H1 (cell line): ENCODE data around the gene GLO1. TPM values are rescaled to one million over a fixed set of nuclear protein-coding genes. Genes with fewer than 3 reads are reported as not detected.

Experiments
- CTCF ChIA-PET: fragments of 300-600 bp; sonication (Branson Sonifier 250); formaldehyde crosslinking; loops from one replicate; lab custom pipeline; 2021; ENCODE audit not compliant: partially characterized antibody; lab: Charles Lee
- POLR2A ChIA-PET: fragments of 300-600 bp; sonication (Branson Sonifier 250); formaldehyde crosslinking; loops from one replicate; lab custom pipeline; 2021; ENCODE audit warnings: inconsistent platforms; ENCODE audit not compliant: partially characterized antibody; lab: Charles Lee
- DNase-seq, 2 experiments: peaks; one replicate each; pipeline versions ENCODE4 v3.0.0 to v3.0.0-alpha.2; 2010 to 2022; ENCODE audit warnings: low spot score in 2 of 2, low read depth in 1 of 2, mixed read lengths in 1 of 2
- FAIRE-seq: peaks from 2 replicates; lab custom pipeline; 2011; peaks lifted over from hg19 to GRCh38; lab: Jason Lieb, UNC
- H2AFZ ChIP-seq: 2 replicates; pipeline ENCODE4 v1.8.1; 2012; ENCODE audit warnings: low read length, inconsistent platforms
- H2AK5ac ChIP-seq: 2 replicates; pipeline ENCODE4 v1.6.1; 2013; ENCODE audit warnings: low read depth, low read length
- H2BK120ac ChIP-seq: replicated peaks from 2 replicates; pipeline ENCODE3; 2013; ENCODE audit warnings: low read depth, low read length, inconsistent platforms
- H2BK12ac ChIP-seq: 2 replicates; pipeline ENCODE4 v1.6.1; 2013; ENCODE audit warnings: low read depth, low read length
- H2BK15ac ChIP-seq: 2 replicates; pipeline ENCODE4 v1.6.1; 2013; ENCODE audit warnings: low read length
- H2BK20ac ChIP-seq: 2 replicates; pipeline ENCODE4 v1.6.1; 2013; ENCODE audit warnings: low read length
- H2BK5ac ChIP-seq: 2 replicates; pipeline ENCODE4 v1.6.1; 2013; ENCODE audit warnings: low read depth, low read length
- H3K14ac ChIP-seq: 2 replicates; pipeline ENCODE4 v1.6.1; 2013; ENCODE audit warnings: inconsistent platforms; ENCODE audit not compliant: insufficient read length
- H3K18ac ChIP-seq: 2 replicates; pipeline ENCODE4 v1.6.1; 2013; ENCODE audit warnings: low read length; ENCODE audit errors: extremely low read depth
- H3K23ac ChIP-seq: 2 replicates; pipeline ENCODE4 v1.6.1; 2013; ENCODE audit warnings: inconsistent platforms; ENCODE audit not compliant: insufficient read length
- H3K23me2 ChIP-seq: 2 replicates; pipeline ENCODE4 v1.6.1; 2013; ENCODE audit warnings: low read depth, low read length
- H3K27ac ChIP-seq: 2 replicates; pipeline ENCODE4 v1.6.1; 2011; ENCODE audit warnings: low read depth, low read length, inconsistent platforms
- H3K27me3 ChIP-seq, 4 experiments: replicated peaks in 1 of 4; 1 replicate in 1 of 4; 2 replicates in 3 of 4; pipeline versions ENCODE4 v1.6.1 to v1.8.1; 2011 to 2013; ENCODE audit warnings: low read length in 3 of 4, mild to moderate bottlenecking in 3 of 4, inconsistent platforms in 2 of 4, mixed read lengths in 2 of 4, moderate library complexity in 1 of 4; ENCODE audit not compliant: control insufficient read depth in 3 of 4, insufficient read depth in 3 of 4; ENCODE audit errors: extremely low read depth in 1 of 4
- H3K36me3 ChIP-seq, 4 experiments: 2 replicates each; pipeline versions ENCODE4 v1.6.1 to v1.8.1; 2011 to 2013; ENCODE audit warnings: mild to moderate bottlenecking in 4 of 4, low read length in 3 of 4, moderate library complexity in 2 of 4, control low read depth in 1 of 4, inconsistent platforms in 1 of 4; ENCODE audit not compliant: insufficient read depth in 4 of 4, control insufficient read depth in 2 of 4
- H3K4ac ChIP-seq: replicated peaks from 2 replicates; pipeline ENCODE3; 2013; ENCODE audit warnings: low read length, low read depth, mixed read lengths, inconsistent platforms; ENCODE audit not compliant: insufficient read length
- H3K4me1 ChIP-seq, 4 experiments: replicated peaks in 1 of 4; 1 replicate in 1 of 4; 2 replicates in 3 of 4; pipeline versions ENCODE4 v1.6.1 to v1.8.1; 2011 to 2013; ENCODE audit warnings: low read length in 3 of 4, inconsistent platforms in 2 of 4, mixed read lengths in 1 of 4; ENCODE audit not compliant: insufficient read depth in 4 of 4, control insufficient read depth in 3 of 4
- H3K4me2 ChIP-seq, 2 experiments: 2 replicates each; pipeline versions ENCODE4 v1.6.1 to v1.8.1; 2011 to 2013; ENCODE audit warnings: low read depth in 2 of 2, low read length in 2 of 2, control low read depth in 1 of 2, inconsistent platforms in 1 of 2, mild to moderate bottlenecking in 1 of 2; ENCODE audit not compliant: insufficient read depth in 1 of 2
- H3K4me3 ChIP-seq, 4 experiments: fragments of 200-600, 300-600 bp in 1 of 4; sonication (generic), shearing (Covaris generic), sonication (Bioruptor Twin) in 1 of 4; 2 replicates each; pipeline versions ENCODE4 v1.5.1 to v1.8.1; 2011 to 2016; ENCODE audit warnings: low read length in 4 of 4, low read depth in 3 of 4, control low read depth in 2 of 4, inconsistent platforms in 2 of 4, mild to moderate bottlenecking in 2 of 4, mixed read lengths in 1 of 4, moderate library complexity in 1 of 4; ENCODE audit not compliant: insufficient read depth in 2 of 4; ENCODE audit errors: extremely low read depth in 1 of 4
- H3K56ac ChIP-seq: replicated peaks from 2 replicates; pipeline ENCODE3; 2013; ENCODE audit warnings: low read depth, mild to moderate bottlenecking, mixed read lengths, low read length, inconsistent platforms; ENCODE audit not compliant: insufficient read length
- H3K79me1 ChIP-seq: 2 replicates; pipeline ENCODE4 v1.6.1; 2013; ENCODE audit warnings: low read depth, low read length, control low read depth
- H3K79me2 ChIP-seq, 2 experiments: 2 replicates each; pipeline versions ENCODE4 v1.6.1 to v1.8.1; 2012 to 2013; ENCODE audit warnings: low read length in 2 of 2, mild to moderate bottlenecking in 2 of 2, inconsistent platforms in 1 of 2; ENCODE audit not compliant: insufficient read depth in 2 of 2, control insufficient read depth in 1 of 2
- H3K9ac ChIP-seq, 4 experiments: replicated peaks in 1 of 4; 1 replicate in 1 of 4; 2 replicates in 3 of 4; pipeline versions ENCODE4 v1.6.1 to v1.8.1; 2011 to 2013; ENCODE audit warnings: low read depth in 3 of 4, low read length in 3 of 4, control low read depth in 2 of 4, mild to moderate bottlenecking in 2 of 4, moderate library complexity in 2 of 4, inconsistent platforms in 1 of 4; ENCODE audit errors: extremely low read depth in 1 of 4
- H3K9me3 ChIP-seq, 2 experiments: 2 replicates each; pipeline versions ENCODE4 v1.6.1 to v1.8.1; 2012 to 2013; ENCODE audit warnings: mild to moderate bottlenecking in 2 of 2, moderate library complexity in 2 of 2, control low read depth in 1 of 2, inconsistent platforms in 1 of 2, low read depth in 1 of 2, low read length in 1 of 2, mixed read lengths in 1 of 2; ENCODE audit not compliant: insufficient read depth in 2 of 2
- H4K20me1 ChIP-seq, 2 experiments: replicated peaks in 1 of 2; 2 replicates each; pipeline versions ENCODE3 to v1.8.1; 2011 to 2013; ENCODE audit warnings: inconsistent platforms in 2 of 2, low read length in 2 of 2, mild to moderate bottlenecking in 1 of 2; ENCODE audit not compliant: insufficient read depth in 2 of 2, control insufficient read depth in 1 of 2
- H4K5ac ChIP-seq: 2 replicates; pipeline ENCODE4 v1.6.1; 2013; ENCODE audit warnings: low read length, low read depth, mixed read lengths, inconsistent platforms; ENCODE audit not compliant: insufficient read length
- H4K8ac ChIP-seq: 2 replicates; pipeline ENCODE4 v1.8.0; 2013; ENCODE audit warnings: mild to moderate bottlenecking, moderate library complexity, low read length, inconsistent platforms; ENCODE audit not compliant: insufficient read depth; ENCODE audit errors: extremely low read depth
- H4K91ac ChIP-seq: replicated peaks from 2 replicates; pipeline ENCODE3; 2013; ENCODE audit warnings: low read length, mixed read lengths, inconsistent platforms; ENCODE audit not compliant: insufficient read length
- ATF2 ChIP-seq: IDR thresholded peaks from 2 replicates; pipeline ENCODE4 v1.6.1; 2012; ENCODE audit warnings: low read length, inconsistent platforms
- BRCA1 ChIP-seq: IDR thresholded peaks from 2 replicates; pipeline ENCODE4 v1.6.1; 2012; ENCODE audit warnings: low read depth, low read length, improper control_type of control experiment
- CHD1 ChIP-seq: IDR thresholded peaks from 2 replicates; pipeline ENCODE4 v1.6.1; 2012; ENCODE audit warnings: low read depth, low read length, improper control_type of control experiment
- CHD2 ChIP-seq: IDR thresholded peaks from 2 replicates; pipeline ENCODE4 v1.6.1; 2012; ENCODE audit warnings: low read length, improper control_type of control experiment
- CREB1 ChIP-seq: IDR thresholded peaks from 2 replicates; pipeline ENCODE4 v1.6.1; 2012; ENCODE audit warnings: inconsistent platforms
- FOSL1 ChIP-seq: IDR thresholded peaks from 2 replicates; pipeline ENCODE4 v1.6.1; 2011; ENCODE audit warnings: mild to moderate bottlenecking, low read depth, low read length, moderate library complexity; ENCODE audit not compliant: insufficient read depth
- PHF8 ChIP-seq: fragments of 200-600 bp; sonication (generic); conservative IDR thresholded peaks from 2 replicates; pipeline ENCODE4 v1.7.1; 2012; ENCODE audit warnings: low read depth, mild to moderate bottlenecking, inconsistent platforms, low read length, moderate library complexity
- RNF2 ChIP-seq: fragments of 200-900, 300-1000 bp; sonication (generic); IDR thresholded peaks from 2 replicates; pipeline ENCODE4 v1.7.1; 2016; ENCODE audit warnings: borderline replicate concordance, low read depth, mild to moderate bottlenecking, antibody characterized with exemption, low read length; ENCODE audit not compliant: poor library complexity, severe bottlenecking; ENCODE audit errors: missing control alignments
- SRF ChIP-seq: IDR thresholded peaks from 2 replicates; pipeline ENCODE4 v1.6.1; 2011; ENCODE audit warnings: mild to moderate bottlenecking, low read depth, low read length, moderate library complexity
- TAF1 ChIP-seq: IDR thresholded peaks from 2 replicates; pipeline ENCODE4 v1.6.1; 2011; ENCODE audit warnings: mild to moderate bottlenecking, low read depth, low read length
- TAF7 ChIP-seq: optimal IDR thresholded peaks from 2 replicates; pipeline ENCODE3; 2011; ENCODE audit warnings: low read depth, mild to moderate bottlenecking, inconsistent platforms, low read length, moderate library complexity, borderline replicate concordance
- YY1 ChIP-seq: IDR thresholded peaks from 2 replicates; pipeline ENCODE4 v1.6.1; 2011; ENCODE audit warnings: low read depth, mild to moderate bottlenecking, low read length
- WGBS, 2 experiments: shearing (Covaris generic) in 1 of 2; methylation state at CpG; one replicate each; pipeline versions ENCODE4 v1.1.6 to v1.1.7; 2013 to 2015; ENCODE audit warnings: low lambda C conversion rate in 2 of 2, mixed read lengths in 2 of 2, inconsistent platforms in 1 of 2, low coverage in 1 of 2, missing lambda C conversion rate in 1 of 2; ENCODE audit not compliant: insufficient replicate concordance in 2 of 2, insufficient coverage in 1 of 2, insufficient read length in 1 of 2; ENCODE audit errors: extremely low coverage in 1 of 2, missing lambda C conversion rate in 1 of 2; 5-methylcytosine and 5-hydroxymethylcytosine counted together
- polyA plus RNA-seq, 7 experiments: library from polyadenylated mRNA; depleted of rRNA in 3 of 7; stranded (reverse) in 5 of 7; unstranded in 2 of 7; fragments of >200 nt in 5 of 7; fragments of 200-250 nt in 2 of 7; gene quantifications; 1 replicate in 5 of 7; 2 replicates in 1 of 7; 4 replicates in 1 of 7; pipeline versions ENCODE4 v1.2.1 to v1.2.3, GENCODE V29; 2011 to 2013; ENCODE audit warnings: missing spikeins in 2 of 7, mixed read lengths in 2 of 7
- total RNA-seq: library from RNA; stranded (reverse); fragmentation: NEBNext Ultra II Directional; extraction: Animal tissue kit (Norgen Biotek cat#: 25700); gene quantifications from 2 replicates; pipeline ENCODE4 v1.2.1, GENCODE V29; 2021

GLO1 gene
- total and polyA plus RNA-seq, 2 of the 8 experiments (the other 6 are each of a cell fraction or from before 2014, with no cell fraction given): 104 to 170 TPM

GRCh38 chr6:38634518-38634917, 68.4 kb downstream of the GLO1 start:
- no peaks in the 10 kb centered on the region for H3K9me3 ChIP-seq
- H4K91ac ChIP-seq: no peak overlapping the region
- H3K79me1 ChIP-seq: no peaks in the 10 kb centered on the region
- no peak for DNase-seq
- peaks cover 5% of the 10 kb centered on the region; the same call in 1 of the 2 replicates for H3K23me2 ChIP-seq
- H3K4me3 ChIP-seq: no peak overlapping the region
- H3K79me2 ChIP-seq: peaks cover 0 to 5% of the 10 kb centered on the region in 2 experiments; a peak in 2 of 4 replicates
- no peak overlapping the region for H2BK20ac ChIP-seq
- no peak overlapping the region for H2AFZ ChIP-seq
- no peak overlapping the region for H3K18ac ChIP-seq
- H4K5ac ChIP-seq: no peak overlapping the region
- H3K56ac ChIP-seq: no peak overlapping the region
- FAIRE-seq: no peak
- H2AK5ac ChIP-seq: no peak overlapping the region
- H2BK15ac ChIP-seq: no peak overlapping the region
- H2BK12ac ChIP-seq: no peak overlapping the region
- H3K4me2 ChIP-seq: no peak overlapping the region
- no peaks in the 10 kb centered on the region for H3K36me3 ChIP-seq
- WGBS, 2 experiments: 80% methylated on average over 1 of the region's 1 CpG; no CpG with 5 or more reads in 1 of the 2 experiments
- H3K27ac ChIP-seq: no peak overlapping the region
- ChIA-PET CTCF (interaction anchor here (0.8 kb wide), 1 partner anchor 41 kb away, joined by 3 read pairs; no protein-coding TSS in a partner anchor), POLR2A (no interaction called here)
- H2BK120ac ChIP-seq: no peak overlapping the region
- TF ChIP-seq CHD2 (no peak), RNF2 (no peak), TAF7 (no peak), SRF (no peak), PHF8 (no peak), FOSL1 (no peak), BRCA1 (no peak), CHD1 (no peak), ATF2 (no peak), TAF1 (no peak), YY1 (no peak), CREB1 (no peak)
- H3K9ac ChIP-seq: no peak overlapping the region
- peaks cover 0 to 3% (median under 1%) of the 10 kb centered on the region in 4 experiments; a peak in 3 of 7 replicates for H3K4me1 ChIP-seq
- no peak overlapping the region for H2BK5ac ChIP-seq
- H3K4ac ChIP-seq: no peak overlapping the region
- no peak overlapping the region for H3K14ac ChIP-seq
- no peak overlapping the region for H3K23ac ChIP-seq
- H4K20me1 ChIP-seq: no peaks in the 10 kb centered on the region
- H4K8ac ChIP-seq: no peak overlapping the region
- no peaks in the 10 kb centered on the region for H3K27me3 ChIP-seq
